Astrocyte (in vitro differentiated cells and primary cell): ENCODE data around the gene RPS6KB1.

Experiments
- EZH2 ChIP-seq: IDR thresholded peaks from 2 replicates; pipeline ENCODE4 v1.6.1; 2012; ENCODE audit warnings: mild to moderate bottlenecking, low read length, inconsistent platforms; ENCODE audit not compliant: insufficient read depth
- TF ChIP-seq, protein P1 (sequence below): IDR thresholded peaks from 2 replicates; pipeline ENCODE4 v1.5.1; 2011; ENCODE audit warnings: low read depth, mild to moderate bottlenecking, inconsistent platforms, low read length, moderate library complexity; ENCODE audit not compliant: insufficient read depth

DNA sequence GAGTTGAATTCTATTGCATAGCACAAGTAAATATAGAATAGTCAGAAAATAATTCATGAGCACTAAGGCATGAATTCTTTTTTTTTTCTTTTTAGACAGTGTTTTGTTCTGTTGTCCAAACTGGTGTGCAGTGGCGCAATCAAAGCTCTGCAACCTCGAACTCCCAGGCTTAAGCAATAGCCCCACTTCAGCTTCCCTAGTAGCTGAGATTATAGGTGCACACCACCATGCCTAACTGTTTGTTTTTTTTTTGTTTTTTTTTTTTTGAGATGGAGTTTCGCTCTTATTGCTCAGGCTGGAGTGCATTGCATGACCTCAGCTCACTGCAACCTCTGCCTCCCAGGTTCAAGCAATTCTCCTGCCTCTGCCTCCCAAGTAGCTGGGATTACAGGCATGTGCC, 16.8 kb upstream of the RPS6KB1 start:
- TF ChIP-seq, protein P1, sequence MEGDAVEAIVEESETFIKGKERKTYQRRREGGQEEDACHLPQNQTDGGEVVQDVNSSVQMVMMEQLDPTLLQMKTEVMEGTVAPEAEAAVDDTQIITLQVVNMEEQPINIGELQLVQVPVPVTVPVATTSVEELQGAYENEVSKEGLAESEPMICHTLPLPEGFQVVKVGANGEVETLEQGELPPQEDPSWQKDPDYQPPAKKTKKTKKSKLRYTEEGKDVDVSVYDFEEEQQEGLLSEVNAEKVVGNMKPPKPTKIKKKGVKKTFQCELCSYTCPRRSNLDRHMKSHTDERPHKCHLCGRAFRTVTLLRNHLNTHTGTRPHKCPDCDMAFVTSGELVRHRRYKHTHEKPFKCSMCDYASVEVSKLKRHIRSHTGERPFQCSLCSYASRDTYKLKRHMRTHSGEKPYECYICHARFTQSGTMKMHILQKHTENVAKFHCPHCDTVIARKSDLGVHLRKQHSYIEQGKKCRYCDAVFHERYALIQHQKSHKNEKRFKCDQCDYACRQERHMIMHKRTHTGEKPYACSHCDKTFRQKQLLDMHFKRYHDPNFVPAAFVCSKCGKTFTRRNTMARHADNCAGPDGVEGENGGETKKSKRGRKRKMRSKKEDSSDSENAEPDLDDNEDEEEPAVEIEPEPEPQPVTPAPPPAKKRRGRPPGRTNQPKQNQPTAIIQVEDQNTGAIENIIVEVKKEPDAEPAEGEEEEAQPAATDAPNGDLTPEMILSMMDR, result no peak
- no peak for TF ChIP-seq EZH2
